ENCODE measurements around the gene OR4S1. TPM values are rescaled to one million over a fixed set of nuclear protein-coding genes. Genes with fewer than 3 reads are reported as not detected.
A peak's percentile ranks its signal among the peaks of the same experiment; 100 is the strongest.
"Not testable (repeated sequence)": the region's sequence is repeated elsewhere in the genome, so short reads cannot be mapped to it uniquely, and the experiment has no call there.

OR4S1 gene
- total and polyA plus RNA-seq, 3 donors from 2014 or later: not detected

DNA sequence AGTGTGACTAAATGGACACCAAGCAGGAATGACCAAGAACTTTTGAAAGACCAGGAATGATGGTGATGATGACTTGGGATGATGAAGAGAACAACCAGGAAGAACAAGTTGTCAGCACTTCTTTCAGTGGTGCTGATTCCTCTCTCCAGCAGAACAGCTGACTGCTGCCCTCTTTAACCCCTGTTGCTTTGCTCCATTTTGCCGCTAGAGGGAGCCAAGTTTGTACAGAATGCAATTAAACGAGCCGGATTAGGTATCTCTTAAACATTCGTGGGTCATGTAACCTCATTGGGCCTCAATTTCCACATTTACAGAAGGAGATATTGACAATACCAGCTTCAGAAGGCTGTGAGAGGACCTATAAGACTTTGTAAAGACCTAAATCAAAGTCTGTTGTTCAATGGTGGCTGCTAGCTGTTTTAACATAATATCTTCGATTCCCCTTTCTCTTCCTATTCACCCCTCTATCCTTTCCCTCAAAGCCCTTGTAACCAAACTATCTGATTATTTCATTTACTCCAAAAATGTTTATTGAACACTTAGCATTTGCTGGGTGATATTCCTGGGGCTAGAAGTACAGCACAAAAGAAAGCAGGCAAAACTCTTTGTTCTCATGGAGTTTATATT, 1.9 kb downstream of the OR4S1 start:
- Histone ChIP-seq H3K4me1 (no peaks in the 10 kb centered on the region), H3K27ac (no peak overlapping the region), H3K4me3 (no peak overlapping the region), H3K36me3 (ENCODE audit: low read depth, missing control alignments) (no peaks in the 10 kb centered on the region), H3K9me3 (no peaks in the 10 kb centered on the region), H3K27me3 (no peaks in the 10 kb centered on the region)
- 15 to 20% methylated on average over 5 of the region's 5 CpGs for WGBS, 2 donors
- intact Hi-C loops (cut with DNase I; ENCODE audit: low total_unique reads): no loop called here
- peak; percentile 77 for DNase-seq
- TF ChIP-seq, protein P1, sequence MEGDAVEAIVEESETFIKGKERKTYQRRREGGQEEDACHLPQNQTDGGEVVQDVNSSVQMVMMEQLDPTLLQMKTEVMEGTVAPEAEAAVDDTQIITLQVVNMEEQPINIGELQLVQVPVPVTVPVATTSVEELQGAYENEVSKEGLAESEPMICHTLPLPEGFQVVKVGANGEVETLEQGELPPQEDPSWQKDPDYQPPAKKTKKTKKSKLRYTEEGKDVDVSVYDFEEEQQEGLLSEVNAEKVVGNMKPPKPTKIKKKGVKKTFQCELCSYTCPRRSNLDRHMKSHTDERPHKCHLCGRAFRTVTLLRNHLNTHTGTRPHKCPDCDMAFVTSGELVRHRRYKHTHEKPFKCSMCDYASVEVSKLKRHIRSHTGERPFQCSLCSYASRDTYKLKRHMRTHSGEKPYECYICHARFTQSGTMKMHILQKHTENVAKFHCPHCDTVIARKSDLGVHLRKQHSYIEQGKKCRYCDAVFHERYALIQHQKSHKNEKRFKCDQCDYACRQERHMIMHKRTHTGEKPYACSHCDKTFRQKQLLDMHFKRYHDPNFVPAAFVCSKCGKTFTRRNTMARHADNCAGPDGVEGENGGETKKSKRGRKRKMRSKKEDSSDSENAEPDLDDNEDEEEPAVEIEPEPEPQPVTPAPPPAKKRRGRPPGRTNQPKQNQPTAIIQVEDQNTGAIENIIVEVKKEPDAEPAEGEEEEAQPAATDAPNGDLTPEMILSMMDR (IDR thresholded peaks at IDR 0.05): peak; percentile 10 to 68 (median 48)
- no peak for TF ChIP-seq POLR2A (IDR thresholded peaks at IDR 0.05)

DNA sequence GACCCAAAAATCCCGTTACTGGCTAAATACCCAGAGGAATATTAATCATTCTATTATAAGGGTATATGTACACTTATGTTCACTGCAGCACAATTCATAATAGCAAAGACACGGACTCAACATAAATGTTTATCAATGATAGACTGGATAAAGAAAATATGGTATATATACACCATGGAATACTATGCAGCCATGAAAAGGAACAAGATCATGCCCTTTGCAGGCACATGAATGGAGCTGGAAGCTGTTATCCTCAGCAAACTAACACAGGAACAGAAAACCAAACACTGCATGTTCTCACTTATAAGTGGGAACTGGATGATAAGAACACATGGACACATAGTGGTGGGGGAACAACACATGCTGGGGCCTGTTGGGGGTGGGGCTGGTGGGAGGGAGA, 7.6 kb downstream of the OR4S1 start:
- H3K36me3 ChIP-seq (ENCODE audit: low read depth, missing control alignments); intact Hi-C loops (cut with DNase I; ENCODE audit: low total_unique reads); H3K27me3 ChIP-seq; H3K4me3 ChIP-seq; H3K9me3 ChIP-seq; H3K27ac ChIP-seq; DNase-seq; H3K4me1 ChIP-seq: not testable (repeated sequence)
- 27 to 32% methylated on average over 2 of the region's 2 CpGs for WGBS, 2 donors

DNA sequence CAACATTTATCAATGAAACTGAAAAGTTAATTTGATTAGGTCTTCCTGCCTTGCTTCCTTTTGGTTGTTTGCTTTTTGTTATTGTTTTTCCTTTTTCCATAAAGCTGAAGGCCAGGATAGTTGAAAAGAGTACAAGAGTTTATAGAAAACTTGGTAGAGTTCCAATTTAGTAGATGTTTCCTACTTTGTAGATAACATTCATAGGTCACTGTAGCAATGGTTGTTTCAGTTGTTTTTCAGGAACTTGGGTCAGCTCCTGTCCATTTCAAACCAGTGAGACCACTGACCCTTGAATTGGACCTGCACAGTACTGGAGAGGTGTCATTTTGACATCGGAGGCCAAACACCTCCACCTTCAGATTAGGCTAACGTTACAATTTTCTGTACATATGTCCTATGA, 13.8 kb downstream of the OR4S1 start:
- H3K36me3 ChIP-seq (ENCODE audit: low read depth, missing control alignments); H3K27ac ChIP-seq; H3K4me1 ChIP-seq; H3K4me3 ChIP-seq; H3K27me3 ChIP-seq; DNase-seq; H3K9me3 ChIP-seq; intact Hi-C loops (cut with DNase I; ENCODE audit: low total_unique reads): not testable (repeated sequence)
- WGBS, 2 donors: 78 to 80% methylated on average over 2 of the region's 2 CpGs

DNA sequence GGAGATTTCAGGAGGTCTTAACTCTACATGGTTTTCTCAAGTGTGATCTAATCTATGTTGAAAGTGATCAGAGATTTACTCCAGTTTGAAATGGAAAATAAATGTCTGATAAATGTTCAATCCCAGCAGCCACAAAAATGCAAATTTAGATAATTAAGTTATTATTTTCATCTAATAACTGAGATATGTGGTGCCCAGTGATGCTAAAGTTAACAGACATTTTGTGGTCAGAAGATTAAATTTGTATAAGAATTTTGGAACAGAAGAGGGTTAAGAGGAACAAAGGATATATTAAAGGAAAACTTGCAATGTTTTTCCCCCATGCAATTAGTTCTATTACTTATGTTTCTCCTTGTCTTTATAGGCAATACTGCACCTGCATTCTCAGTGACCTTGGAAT, 18.6 kb downstream of the OR4S1 start, which contains the start of gene OR4C3:
OR4C3 (plus strand) TSS at position 301 of the 400 bp plus-strand sequence. CDS start 102 bp downstream, outside the sequence.
- H3K4me1 ChIP-seq; intact Hi-C loops (cut with DNase I; ENCODE audit: low total_unique reads); H3K9me3 ChIP-seq; H3K36me3 ChIP-seq (ENCODE audit: low read depth, missing control alignments); DNase-seq; H3K27ac ChIP-seq; H3K4me3 ChIP-seq; H3K27me3 ChIP-seq: not testable (repeated sequence)

DNA sequence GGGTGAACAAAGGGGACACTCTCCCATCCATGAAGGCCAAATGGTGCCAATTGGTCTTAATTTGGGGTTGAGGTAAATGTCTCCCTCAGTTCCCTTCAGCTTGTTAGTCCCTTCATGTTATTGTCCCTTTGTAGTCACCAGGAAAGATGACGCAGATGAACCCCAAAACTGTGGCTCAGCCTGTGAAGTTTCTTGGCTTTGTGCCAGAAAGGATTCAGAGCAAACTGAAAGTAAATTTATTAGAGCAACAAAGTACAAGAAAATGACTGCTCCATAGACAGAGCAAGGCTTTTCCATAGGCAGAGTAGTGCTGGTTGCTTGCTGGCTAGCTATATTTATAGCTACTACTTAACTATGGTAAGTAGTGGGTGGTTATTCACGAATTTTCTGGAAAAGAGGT, 35.4 kb downstream of the OR4S1 start:
- H3K4me1 ChIP-seq: no peaks in the 10 kb centered on the region
- no peak for TF ChIP-seq POLR2A (IDR thresholded peaks at IDR 0.05)
- TF ChIP-seq, protein P1 (IDR thresholded peaks at IDR 0.05): no peak
- 38 to 59% methylated on average over 2 of the region's 2 CpGs for WGBS, 2 donors
- no peaks in the 10 kb centered on the region for H3K9me3 ChIP-seq
- H3K4me3 ChIP-seq: no peak overlapping the region
- intact Hi-C loops (cut with DNase I; ENCODE audit: low total_unique reads): no loop called here
- H3K27ac ChIP-seq: no peak overlapping the region
- DNase-seq: no peak
- H3K27me3 ChIP-seq: no peaks in the 10 kb centered on the region
- H3K36me3 ChIP-seq (ENCODE audit: low read depth, missing control alignments): no peaks in the 10 kb centered on the region

DNA sequence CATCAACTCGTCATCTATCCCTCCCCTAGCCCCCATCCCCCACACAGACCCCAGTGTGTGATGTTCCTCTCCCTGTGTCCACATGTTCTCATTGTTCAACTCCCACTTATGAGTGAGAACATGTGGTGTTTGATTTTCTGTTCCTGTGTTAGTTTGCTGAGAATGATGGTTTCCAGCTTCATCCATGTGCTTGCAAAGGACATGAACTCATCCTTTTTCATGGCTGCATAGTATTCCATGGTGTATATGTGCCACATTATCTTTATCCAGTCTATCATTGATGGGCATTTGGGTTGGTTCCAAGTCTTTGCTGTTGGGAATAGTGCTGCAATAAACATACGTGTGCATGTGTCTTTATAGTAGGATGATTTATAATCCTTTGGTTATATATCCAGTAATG, 36.5 kb downstream of the OR4S1 start:
- 59 to 68% methylated on average over 2 of the region's 2 CpGs for WGBS, 2 donors
- intact Hi-C loops (cut with DNase I; ENCODE audit: low total_unique reads); H3K27me3 ChIP-seq: not testable (repeated sequence)

DNA sequence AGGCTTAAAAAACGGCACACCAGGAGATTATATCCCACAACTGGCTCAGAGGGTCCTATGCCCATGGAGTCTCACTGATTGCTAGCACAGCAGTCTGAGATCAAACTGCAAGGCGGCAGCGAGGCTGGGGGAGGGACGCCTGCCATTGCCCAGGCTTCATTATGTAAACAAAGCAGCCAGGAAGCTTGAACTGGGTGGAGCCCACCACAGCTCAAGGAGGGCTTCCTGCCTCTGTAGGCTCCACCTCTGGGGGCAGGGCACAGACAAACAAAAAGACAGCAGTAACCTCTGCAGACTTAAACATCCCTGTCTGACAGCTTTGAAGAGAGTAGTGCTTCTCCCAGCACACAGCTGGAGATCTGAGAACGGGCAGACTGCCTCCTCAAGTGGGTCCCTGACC, 40.3 kb downstream of the OR4S1 start:
- H3K27ac ChIP-seq; DNase-seq; H3K9me3 ChIP-seq; intact Hi-C loops (cut with DNase I; ENCODE audit: low total_unique reads); H3K27me3 ChIP-seq; H3K4me1 ChIP-seq; H3K4me3 ChIP-seq; H3K36me3 ChIP-seq (ENCODE audit: low read depth, missing control alignments): not testable (repeated sequence)
- 62 to 73% methylated on average over 5 of the region's 5 CpGs for WGBS, 2 donors

More for the DNA sequence above, 36.5 kb downstream of the OR4S1 start:
- not testable (repeated sequence) for DNase-seq; H3K27ac ChIP-seq; H3K9me3 ChIP-seq; H3K4me3 ChIP-seq; H3K4me1 ChIP-seq; H3K36me3 ChIP-seq (ENCODE audit: low read depth, missing control alignments)

Data from testis (tissue), 3 donors.